ENCODE data around the gene GRAMD2A.
A peak's percentile ranks its signal among the peaks of the same experiment; 100 is the strongest.

Gene GRAMD2A

GRCh38 chr15:72197460-72198355, at the start of gene GRAMD2A:
Gene GRAMD2A (minus strand): TSS chr15:72197787.
- DNase-seq (ENCODE audit: low read depth, low spot score): no peak

- peak; percentile 25 for DNase-seq (ENCODE audit: low read depth, low spot score)
These were observed 45.3 kb upstream of the GRAMD2A start for GRCh38 chr15:72242775-72243370.

- no peak for DNase-seq (ENCODE audit: low read depth, low spot score)
These were observed 42.1 kb upstream of the GRAMD2A start for GRCh38 chr15:72239652-72240051.

GRCh38 chr15:72238586-72238985, 41.0 kb upstream of the GRAMD2A start:
- no peak for DNase-seq (ENCODE audit: low read depth, low spot score)

- DNase-seq (ENCODE audit: low read depth, low spot score): no peak
These were observed 40.3 kb upstream of the GRAMD2A start for GRCh38 chr15:72237853-72238224.

- DNase-seq (ENCODE audit: low read depth, low spot score): peak; percentile 38
These were observed 39.7 kb upstream of the GRAMD2A start for GRCh38 chr15:72237029-72237852.

- no peak for DNase-seq (ENCODE audit: low read depth, low spot score)
These were observed 38.9 kb upstream of the GRAMD2A start for GRCh38 chr15:72236381-72237003.

GRCh38 chr15:72235298-72235697, 37.7 kb upstream of the GRAMD2A start:
- no peak for DNase-seq (ENCODE audit: low read depth, low spot score)

GRCh38 chr15:72233769-72234168, 36.2 kb upstream of the GRAMD2A start:
- no peak for DNase-seq (ENCODE audit: low read depth, low spot score)

- no peak for DNase-seq (ENCODE audit: low read depth, low spot score)
These were observed 34.4 kb upstream of the GRAMD2A start for GRCh38 chr15:72231833-72232478.

GRCh38 chr15:72231066-72231832, 33.7 kb upstream of the GRAMD2A start, which contains the start of gene PKM:
Gene PKM (minus strand): TSS chr15:72231190. CDS start chr15:72219097, 12,093 bp downstream.
- DNase-seq (ENCODE audit: low read depth, low spot score): peak; percentile 99

- no peak for DNase-seq (ENCODE audit: low read depth, low spot score)
These were observed 32.8 kb upstream of the GRAMD2A start for GRCh38 chr15:72230197-72231065.

GRCh38 chr15:72229947-72230196, 32.3 kb upstream of the GRAMD2A start:
- no peak for DNase-seq (ENCODE audit: low read depth, low spot score)

- DNase-seq (ENCODE audit: low read depth, low spot score): no peak
These were observed 31.7 kb upstream of the GRAMD2A start for GRCh38 chr15:72229076-72229946.

- DNase-seq (ENCODE audit: low read depth, low spot score): no peak
These were observed 30.1 kb upstream of the GRAMD2A start for GRCh38 chr15:72227720-72228119.

- DNase-seq (ENCODE audit: low read depth, low spot score): no peak
These were observed 29.6 kb upstream of the GRAMD2A start for GRCh38 chr15:72227192-72227586.

- no peak for DNase-seq (ENCODE audit: low read depth, low spot score)
These were observed 25.7 kb upstream of the GRAMD2A start for GRCh38 chr15:72223278-72223677.

GRCh38 chr15:72222393-72222792, 24.8 kb upstream of the GRAMD2A start:
- DNase-seq (ENCODE audit: low read depth, low spot score): no peak

GRCh38 chr15:72220687-72221086, 23.1 kb upstream of the GRAMD2A start:
- DNase-seq (ENCODE audit: low read depth, low spot score): no peak
